22Rv1 (cell line): ENCODE measurements around the gene RABGAP1L.

Experiments
- CTCF ChIP-seq: fragments of 450-650 bp; IDR thresholded peaks from 2 replicates; pipeline ENCODE4 v1.5.1; 2017; ENCODE audit warnings: mild to moderate bottlenecking
- ZFX ChIP-seq: fragments of 450-650 bp; IDR thresholded peaks from 2 replicates; pipeline ENCODE4 v1.6.1; 2017; ENCODE audit warnings: antibody characterized with exemption, borderline replicate concordance

- no peak for TF ChIP-seq CTCF
- TF ChIP-seq ZFX = no peak
Measured at GRCh38 chr1:174448531-174448883, 289.2 kb downstream of the RABGAP1L start.
